Right lung (tissue), 5 donors: ENCODE data around the gene TULP1. TPM values are rescaled to one million over a fixed set of nuclear protein-coding genes. Genes with fewer than 3 reads are reported as not detected.

ENCODE experiments used
- DNase-seq, 2 donors: peaks; one replicate each; pipeline ENCODE4 v3.0.0-alpha.2; 2013
- polyA plus RNA-seq, 5 donors: library from polyadenylated mRNA; unstranded; fragments of 120-200 nt; gene quantifications; one replicate each; pipeline versions ENCODE4 v1.2.1 to v1.2.3, GENCODE V29; 2013; ENCODE audit warnings: inconsistent platforms in 1 of 5, low replicate concordance in 1 of 5; ENCODE audit not compliant: insufficient read length in 5 of 5, insufficient read depth in 1 of 5

Gene TULP1
- polyA plus RNA-seq, 5 donors, result 3.9 to 8.2 (median 6.3) TPM

DNA sequence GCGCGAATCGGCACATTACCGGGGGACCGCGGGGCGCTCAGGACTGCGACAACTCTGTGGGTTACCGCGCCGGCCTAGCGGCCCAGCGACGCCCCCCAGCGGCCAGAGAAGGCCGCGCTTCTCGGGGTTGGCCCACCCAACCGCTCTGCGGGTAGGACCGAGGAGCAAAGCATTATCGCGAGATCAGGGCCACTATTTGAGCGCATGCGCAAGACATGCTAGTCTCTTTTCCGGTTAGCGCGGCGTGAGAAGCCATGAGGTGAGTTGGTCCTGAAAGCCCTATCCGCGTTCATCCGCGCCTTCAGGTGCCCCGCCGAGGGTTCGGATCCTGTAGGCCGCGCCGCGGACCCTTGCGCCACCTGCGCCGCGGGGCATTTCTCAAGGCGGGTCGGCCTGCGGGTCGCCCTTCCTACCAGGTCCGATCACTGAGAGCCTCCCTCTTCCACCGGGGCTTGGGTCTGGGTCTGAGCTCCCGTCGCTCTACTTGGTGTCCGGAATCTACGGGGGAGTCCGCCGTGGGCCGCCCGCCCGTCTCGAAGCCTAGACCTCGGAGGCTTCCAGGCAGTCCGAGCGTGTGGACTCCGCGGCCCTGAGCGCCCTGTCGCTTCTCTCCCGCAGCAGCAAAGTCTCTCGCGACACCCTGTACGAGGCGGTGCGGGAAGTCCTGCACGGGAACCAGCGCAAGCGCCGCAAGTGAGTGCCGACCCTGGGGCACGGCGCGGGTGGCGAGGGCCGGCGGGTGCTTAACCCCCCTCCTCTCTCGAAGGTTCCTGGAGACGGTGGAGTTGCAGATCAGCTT lies 44.3 kb downstream of the TULP1 start, which contains the start of gene RPL10A:
Gene RPL10A (plus strand): TSS at position 221 of the 799 bp plus-strand sequence. CDS start 34 bp downstream, at position 255.
- peak; percentile 96 to 97 for DNase-seq

DNA sequence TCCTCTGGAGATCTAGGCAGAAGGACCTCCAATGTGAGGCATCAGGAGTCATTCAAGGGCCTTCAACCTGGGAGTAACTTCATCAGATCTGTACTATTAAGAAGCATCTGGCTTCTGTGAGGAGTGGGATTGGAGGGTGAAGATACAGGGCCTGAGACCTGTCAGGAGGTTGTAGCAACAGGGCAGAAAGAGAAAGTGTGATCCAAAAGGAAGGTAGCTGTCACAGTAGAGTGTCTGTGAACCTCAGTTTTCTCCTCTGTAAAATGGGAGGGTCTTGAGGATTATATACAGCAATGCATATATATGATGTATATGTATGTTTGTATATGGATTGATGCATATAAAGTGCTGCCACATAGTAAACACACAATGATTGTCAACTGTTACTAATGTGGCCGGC lies 47.0 kb downstream of the TULP1 start:
- DNase-seq, result no peak

DNA sequence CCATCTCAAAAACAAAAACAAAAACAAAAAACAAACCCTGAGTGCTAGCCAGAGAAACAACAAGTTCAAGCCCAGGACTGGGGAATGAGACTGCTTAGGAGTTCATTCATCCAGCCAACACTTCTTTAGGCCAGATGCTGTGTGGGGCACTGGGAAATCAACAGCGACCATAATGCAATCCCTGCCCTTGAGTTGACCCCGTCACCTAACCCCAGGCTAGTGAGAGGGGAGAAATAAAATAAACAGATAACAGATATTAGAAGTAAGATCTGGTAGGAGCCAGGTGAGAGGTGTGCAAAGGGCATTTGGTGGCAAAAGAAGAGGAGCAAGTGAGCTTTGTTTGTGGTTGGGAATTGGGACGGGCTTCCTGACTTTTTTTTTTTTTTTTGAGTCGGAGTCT lies 49.4 kb downstream of the TULP1 start:
- no peak for DNase-seq

DNA sequence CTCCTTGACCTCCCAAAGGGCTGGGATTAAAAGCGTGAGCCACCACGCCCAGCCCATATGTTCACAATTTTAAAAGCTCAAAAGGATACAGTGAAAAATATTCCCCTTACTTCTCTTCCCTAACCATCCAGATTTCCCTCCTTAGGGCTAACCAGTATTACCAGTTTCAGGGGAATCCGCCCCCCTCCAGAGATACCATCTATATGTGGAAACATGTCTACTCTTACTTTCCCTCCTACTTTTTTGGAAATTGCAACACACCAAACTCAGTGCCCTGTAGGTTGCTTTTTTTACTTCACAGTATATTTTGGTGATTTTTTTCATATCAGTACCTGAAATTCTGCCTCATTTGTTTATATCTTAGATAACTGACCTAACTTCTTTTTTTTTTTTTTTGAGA lies 51.4 kb downstream of the TULP1 start:
- DNase-seq, result no peak

DNA sequence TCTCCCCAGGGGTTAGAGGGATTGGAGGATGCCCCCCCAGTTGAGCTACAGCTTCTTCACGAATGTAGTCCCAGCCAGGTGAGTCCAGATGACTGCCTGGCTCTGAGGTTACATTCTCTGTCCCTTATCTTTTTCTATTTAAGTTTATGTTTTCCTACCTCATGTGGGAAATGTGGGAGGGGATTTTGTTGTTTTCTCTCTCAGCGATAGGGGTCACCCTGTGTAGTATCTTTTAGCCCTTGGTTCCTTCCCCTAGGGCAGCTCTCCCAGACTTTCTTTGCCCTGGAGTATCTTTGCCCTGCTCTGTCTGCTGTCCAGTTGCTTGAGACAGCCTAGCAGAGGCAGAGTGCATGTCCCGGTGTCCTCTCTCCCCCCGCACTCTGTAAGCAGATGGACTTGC lies 54.8 kb downstream of the TULP1 start:
- DNase-seq, result no peak

DNA sequence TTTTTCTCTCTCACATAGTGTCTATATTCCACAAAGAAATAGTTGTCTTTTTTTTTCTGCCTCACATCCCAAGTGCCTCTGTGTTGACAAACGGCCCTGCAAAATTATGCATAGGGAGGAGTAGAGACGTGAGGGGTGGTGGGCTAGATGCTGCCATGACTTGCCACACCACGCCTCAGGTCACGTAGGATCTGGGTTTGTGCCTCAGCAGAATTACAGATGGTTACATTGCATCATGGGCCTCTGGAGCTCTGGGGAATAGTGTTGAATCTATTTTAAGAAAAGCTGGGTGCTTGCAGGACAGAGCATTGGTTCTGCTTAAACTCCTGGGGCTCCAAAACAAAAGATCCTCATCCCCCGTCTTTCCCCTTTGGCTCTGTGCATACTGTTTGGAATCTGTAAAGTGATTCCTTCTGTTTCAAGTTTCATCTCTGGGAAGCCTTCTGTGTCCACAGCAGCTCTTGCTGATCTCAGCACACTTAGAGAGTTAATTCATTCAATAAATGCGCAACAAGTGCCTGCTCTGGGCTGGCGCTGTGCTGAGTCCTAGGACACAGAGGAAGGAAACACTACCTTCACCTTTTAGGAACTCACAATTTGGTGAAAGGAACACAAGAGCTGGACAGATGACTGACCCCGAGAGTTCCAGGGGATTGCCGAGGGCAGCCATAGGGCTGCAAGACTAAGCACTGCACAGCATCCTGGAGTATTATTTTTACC lies 58.1 kb downstream of the TULP1 start:
- no peak for DNase-seq

DNA sequence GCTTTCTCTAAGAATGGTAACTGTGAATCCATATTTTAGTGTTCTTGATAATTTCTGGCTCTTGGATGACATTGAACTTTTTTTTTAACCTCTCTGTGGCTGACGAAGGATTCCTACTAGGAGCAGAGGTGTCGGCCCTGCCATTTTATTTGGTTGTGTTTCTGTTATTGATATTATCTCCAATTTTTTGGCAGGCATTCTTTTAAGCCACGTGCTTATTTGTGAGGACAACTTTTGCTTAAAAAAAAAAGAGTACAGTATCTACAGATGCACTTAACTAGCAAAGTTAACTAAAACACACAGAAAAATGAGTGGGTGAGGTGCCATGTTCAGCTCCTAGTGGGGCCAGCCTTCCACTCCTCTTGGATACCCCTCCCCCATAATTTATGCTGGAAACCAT lies 59.5 kb downstream of the TULP1 start:
- no peak for DNase-seq

DNA sequence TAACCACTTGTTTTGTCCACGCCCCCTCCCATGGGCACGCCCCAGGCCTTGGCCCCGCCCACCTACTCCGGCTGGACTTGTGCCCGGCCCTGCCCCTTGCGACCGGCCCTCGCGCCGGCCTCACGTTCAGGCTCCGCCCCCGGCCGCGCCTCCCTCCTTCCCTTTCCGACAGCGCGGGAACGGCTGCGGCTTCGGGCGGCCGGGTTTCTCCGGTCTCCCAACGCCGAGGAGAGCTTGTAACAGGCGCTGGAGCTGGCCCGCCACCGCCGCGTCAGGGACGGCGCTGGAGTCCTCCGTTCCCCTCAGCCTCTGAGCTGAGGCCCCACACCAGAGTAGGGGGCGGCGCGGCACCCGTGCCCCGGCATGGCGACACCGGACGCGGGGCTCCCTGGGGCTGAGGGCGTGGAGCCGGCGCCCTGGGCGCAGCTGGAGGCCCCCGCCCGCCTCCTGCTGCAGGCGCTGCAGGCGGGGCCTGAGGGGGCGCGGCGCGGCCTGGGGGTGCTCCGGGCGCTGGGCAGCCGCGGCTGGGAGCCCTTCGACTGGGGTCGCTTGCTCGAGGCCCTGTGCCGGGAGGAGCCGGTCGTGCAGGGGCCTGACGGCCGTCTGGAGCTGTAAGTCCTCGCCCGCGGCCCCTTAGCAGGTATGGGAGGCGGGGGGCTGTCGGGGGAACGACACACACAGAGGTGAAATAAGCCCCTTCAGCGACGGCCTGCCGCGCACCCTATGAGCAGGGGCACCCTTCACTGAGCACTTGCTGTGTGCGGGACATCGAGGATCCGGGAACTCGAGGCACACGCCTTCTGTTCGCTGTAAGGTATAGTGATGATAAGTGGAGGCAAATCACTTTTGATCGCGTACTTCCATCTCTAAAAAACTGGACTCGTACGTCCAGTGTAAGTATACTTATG lies 60.3 kb downstream of the TULP1 start, which contains the start of gene FANCE:
Gene FANCE (plus strand): TSS at position 156 of the 908 bp plus-strand sequence. CDS start 208 bp downstream, at position 364.
- DNase-seq, result peak; percentile 92 to 94

DNA sequence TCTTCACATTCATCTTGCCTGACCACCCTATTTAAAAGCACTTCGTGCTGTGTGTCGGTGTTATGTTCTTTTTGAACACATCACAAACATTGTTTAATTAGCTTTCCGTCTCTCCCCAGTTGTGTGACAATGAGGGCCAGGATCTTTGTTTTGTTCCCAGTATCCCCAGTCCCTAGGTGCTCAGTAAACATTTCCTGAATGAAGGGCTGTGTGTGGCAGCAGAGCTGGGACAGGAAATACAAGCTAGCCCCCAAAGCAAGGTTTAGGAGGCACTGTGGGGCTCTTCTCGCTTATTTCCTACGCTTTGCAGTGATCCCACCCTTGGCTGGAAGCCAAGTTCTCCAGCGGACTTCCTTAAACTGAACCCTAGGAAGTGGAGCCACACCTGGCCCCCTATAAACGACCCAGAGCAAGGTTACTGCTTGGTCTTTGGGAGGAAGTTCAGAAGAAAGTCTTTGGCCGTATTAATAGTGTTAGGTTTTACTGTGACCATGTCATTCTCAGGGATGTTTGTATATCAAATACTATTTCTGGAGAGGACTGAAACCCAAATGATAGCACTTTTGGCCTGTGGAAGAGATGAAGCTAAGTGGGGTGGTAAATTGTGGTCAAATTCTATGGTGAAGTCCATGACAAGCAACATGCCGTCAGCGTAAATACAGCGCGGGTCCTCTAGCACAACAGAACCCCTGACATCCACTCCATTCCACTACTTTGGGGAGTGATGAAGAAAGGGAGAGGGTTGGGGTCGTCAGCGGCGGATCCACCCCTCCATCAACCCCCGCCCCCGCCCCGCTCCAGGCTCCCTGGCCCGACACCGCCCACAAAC lies 61.1 kb downstream of the TULP1 start:
- peak in 1 of 2 donors; percentile 21 for DNase-seq

DNA sequence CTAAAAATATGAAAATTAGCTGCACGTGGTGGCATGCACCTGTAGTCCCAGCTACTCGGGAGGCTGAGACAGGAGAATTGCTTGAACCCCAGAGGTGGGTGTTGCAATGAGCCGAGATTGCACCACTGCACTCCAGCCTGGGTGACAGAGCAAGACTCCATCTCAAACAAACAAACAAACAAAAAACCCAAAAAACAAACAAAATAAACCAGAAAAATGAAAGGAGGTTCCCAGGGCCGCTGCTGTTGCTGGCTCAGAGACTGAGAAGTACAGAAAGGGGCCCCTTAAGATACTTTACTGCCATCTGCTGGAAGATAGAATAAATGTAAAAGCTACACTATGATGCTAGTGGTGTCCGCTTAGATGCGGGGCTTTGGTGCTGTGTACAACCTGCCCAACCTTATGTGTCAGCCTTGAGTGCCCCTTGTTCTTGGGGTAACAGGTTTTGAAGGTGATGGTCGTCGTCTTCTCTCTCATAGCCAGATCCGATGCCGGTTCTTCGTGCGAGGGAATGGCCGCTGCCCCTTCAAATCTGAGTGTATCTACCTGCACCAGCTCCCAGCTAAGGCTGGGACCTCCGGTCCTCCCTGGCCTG lies 63.3 kb downstream of the TULP1 start:
- DNase-seq, result peak; percentile 34 to 55

DNA sequence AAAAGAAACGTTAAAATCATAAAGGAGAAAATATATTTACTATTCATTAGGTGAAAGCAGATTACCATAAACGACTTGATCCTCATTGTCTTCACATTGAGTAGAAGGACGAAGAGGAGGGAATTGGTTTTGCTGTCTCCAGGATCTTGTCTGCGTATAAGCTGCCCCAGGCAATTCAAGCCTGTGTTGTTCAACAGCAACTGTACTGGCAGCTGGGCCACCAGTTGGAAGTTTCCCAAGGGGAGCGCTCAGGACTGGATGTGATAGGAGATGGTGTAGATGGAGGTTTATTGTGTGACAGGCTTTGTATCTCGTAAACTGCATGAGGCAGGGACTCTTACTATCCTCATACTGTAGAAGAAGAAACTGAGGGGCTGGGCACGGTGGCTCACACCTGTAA lies 64.5 kb downstream of the TULP1 start:
- DNase-seq, result no peak

Other genes with a start within 250 kb of the TULP1 start
- 10 to 100 TPM in 1 of 5 donors, 1 to 10 TPM in 4; 6.4 to 10.4 (median 7.0) TPM for gene DEF6, start 215.1 kb downstream of the TULP1 start, polyA plus RNA-seq
- 10 to 100 TPM; 18.5 to 27.4 (median 25.0) TPM for gene PPARD, start 170.3 kb downstream of the TULP1 start, polyA plus RNA-seq
- gene FANCE, start 60.6 kb downstream of the TULP1 start, polyA plus RNA-seq, result 10 to 100 TPM in 4 of 5 donors, 1 to 10 TPM in 1; 9.6 to 13.3 (median 12.2) TPM
- gene RPL10A, start 44.5 kb downstream of the TULP1 start, polyA plus RNA-seq, result 1,000 to 10,000 TPM; 2,506 to 2,722 (median 2,619) TPM
- 10 to 100 TPM; 32.0 to 56.7 (median 48.4) TPM for gene TEAD3, start 15.8 kb downstream of the TULP1 start, polyA plus RNA-seq
- 10 to 100 TPM; 15.8 to 19.5 (median 16.6) TPM for gene FKBP5, start 176.0 kb upstream of the TULP1 start, polyA plus RNA-seq
- gene ARMC12, start 224.1 kb upstream of the TULP1 start, polyA plus RNA-seq, result under 1 TPM; 0.70 to 0.93 (median 0.82) TPM